GM19395 (cell line): ENCODE measurements around the gene ALDOB.

ENCODE experiments used
- ATAC-seq: cut with Tn5 transposase; IDR thresholded peaks from one replicate; pipeline ENCODE4 v1.9.1; 2021; ENCODE audit warnings: mild to moderate bottlenecking, moderate library complexity; ENCODE audit not compliant: unreplicated experiment

Gene ALDOB

DNA sequence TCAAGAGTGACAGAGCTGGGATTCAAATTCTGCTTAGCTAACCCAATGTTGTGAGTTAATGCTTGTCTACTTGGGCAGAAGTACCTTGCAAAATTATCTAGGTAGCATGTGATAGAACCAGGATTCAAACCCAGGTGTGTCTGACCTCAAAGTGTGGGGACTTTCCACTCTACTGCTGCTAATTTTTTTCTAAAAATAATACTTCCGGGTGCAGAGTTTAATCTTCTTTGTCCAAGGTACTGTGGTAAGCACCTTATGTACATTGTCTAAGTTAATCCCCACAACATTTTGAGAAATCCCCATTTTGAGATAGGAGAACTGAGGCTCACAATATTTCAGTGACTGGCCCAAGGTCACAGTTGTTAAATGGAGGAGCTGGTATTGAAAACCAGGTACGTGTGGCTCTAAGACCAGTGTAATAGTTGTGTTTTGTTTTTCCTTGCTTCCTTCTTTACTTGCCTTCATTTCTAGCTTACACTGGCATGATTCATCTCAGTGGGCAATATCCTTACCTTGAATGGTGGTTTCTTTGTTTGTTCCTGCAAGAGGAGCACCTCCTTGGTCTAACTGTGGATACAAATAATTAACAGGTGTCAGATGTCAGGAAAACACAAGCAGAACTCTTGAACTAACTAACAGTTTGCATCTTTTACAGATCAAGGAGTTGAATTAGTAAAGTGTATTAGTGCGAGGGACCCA lies 7.5 kb downstream of the ALDOB start:
- ATAC-seq: no peak

DNA sequence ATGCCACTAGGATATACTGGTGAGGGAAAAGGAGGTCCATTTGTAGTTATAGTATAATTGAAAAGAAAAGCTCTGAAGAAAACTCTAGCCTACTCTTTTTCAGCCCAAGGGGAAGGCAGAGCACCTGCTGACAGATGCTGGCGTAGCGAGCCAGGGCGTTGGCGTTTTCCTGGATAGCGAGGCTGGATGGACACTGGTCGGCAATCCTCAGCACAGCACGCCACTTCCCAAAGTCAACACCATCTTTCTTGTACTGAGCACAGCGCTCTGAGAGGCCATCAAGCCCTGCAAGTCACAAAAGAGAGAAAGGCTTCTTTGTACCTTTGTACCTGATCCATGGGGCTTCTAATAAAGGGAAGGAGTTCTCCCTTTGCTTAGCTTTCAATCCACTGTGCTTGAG lies 8.2 kb downstream of the ALDOB start:
- ATAC-seq: no peak

- ATAC-seq: no peak
Measured at GRCh38 chr9:101421653-101422065, 13.9 kb downstream of the ALDOB start.

- no peak for ATAC-seq
Measured at GRCh38 chr9:101419863-101420262, 15.7 kb downstream of the ALDOB start.

- ATAC-seq: no peak
Measured at GRCh38 chr9:101418518-101419430, 16.8 kb downstream of the ALDOB start.

- ATAC-seq: no peak
Measured at GRCh38 chr9:101417977-101418376, 17.6 kb downstream of the ALDOB start.

DNA sequence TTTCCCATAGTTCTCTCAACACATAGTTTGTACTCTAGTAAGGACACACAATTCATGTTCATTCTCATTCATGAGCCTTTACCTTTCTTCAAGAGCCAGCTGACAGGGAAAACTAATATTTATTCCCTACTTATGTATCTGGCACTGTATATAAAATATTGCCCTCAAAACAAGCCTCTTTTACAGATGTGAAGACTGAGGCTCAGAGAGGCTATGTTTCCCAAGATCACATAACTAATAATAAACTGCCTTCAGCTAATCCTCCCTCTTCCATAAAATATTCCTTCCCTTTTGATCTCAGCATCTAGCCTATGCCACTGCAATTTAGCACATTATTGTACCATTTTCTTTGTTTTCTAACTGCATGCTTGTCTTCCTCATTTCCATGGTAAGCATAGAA lies 18.2 kb downstream of the ALDOB start:
- no peak for ATAC-seq

- ATAC-seq: no peak
Measured at GRCh38 chr9:101415578-101415977, 20.0 kb downstream of the ALDOB start.

GRCh38 chr9:101414839-101415238 lies 20.7 kb downstream of the ALDOB start:
- ATAC-seq: no peak

- ATAC-seq: no peak
Measured at GRCh38 chr9:101409079-101409477, 26.5 kb downstream of the ALDOB start.

GRCh38 chr9:101408374-101409078 lies 27.0 kb downstream of the ALDOB start:
- no peak for ATAC-seq

- ATAC-seq: no peak
Measured at GRCh38 chr9:101403516-101404285, 31.9 kb downstream of the ALDOB start.

GRCh38 chr9:101400120-101400519 lies 35.5 kb downstream of the ALDOB start:
- ATAC-seq: no peak

DNA sequence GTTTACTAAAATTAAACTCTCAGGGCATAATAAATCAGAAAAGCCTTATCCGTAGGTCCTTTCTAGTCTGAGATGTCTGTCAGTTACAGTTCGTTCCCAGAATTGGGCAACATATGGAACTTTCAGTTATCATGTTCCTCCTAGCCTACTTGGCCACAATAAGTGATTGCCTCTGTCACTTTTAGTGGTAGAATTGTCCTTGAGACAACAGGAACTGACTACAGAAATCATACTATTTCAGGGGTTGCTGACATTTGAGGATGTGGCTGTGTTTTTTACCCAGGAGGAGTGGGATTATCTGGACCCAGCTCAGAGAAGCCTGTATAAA lies 36.0 kb downstream of the ALDOB start:
- no peak for ATAC-seq

- peak; percentile 14 for ATAC-seq
Measured at GRCh38 chr9:101398930-101399642, 36.5 kb downstream of the ALDOB start.

DNA sequence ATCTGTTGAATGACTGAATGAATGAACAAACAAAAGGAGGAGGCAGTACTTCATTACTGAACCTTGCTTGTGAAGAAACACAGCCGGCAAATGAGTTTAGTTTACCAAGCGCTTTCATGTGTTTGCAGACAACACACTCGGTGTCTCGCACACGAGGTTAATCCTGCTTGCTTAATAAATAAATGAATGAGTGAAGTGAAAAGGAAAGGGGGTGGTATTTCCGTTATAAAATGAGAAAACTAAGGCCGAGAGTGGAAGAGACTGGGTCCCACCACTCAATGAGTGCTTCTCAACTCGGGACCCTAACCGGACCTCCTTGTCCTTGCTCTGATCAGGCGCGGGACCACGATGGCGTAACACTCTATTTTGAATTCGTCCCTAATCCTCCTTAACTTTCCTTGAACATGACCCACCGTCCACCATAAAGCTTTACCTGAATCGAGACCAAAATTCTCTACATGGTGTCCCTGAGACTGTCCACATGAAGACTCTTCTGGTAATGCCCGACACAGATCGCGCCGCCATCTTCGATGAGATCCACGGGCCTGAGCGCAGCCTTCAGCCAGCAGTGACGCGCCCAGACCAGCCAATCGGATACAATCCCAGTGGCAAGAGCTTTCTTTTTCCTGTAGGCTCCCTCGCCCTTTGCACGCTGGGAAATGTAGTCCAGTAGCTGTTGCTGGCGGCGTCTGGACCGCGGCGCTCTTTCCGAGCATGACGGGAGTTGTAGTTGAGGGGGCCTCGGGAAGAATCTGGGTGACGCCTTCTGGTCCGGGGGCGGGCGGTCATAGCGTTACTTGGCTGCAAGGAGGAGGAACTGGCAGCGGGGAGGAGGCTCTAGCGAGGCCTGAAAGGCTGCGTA lies 37.3 kb downstream of the ALDOB start, which contains the start of the genes MRPL50 and ZNF189:
MRPL50 (minus strand) TSS at position 551 of the 862 bp plus-strand sequence; CDS start at position 525, 26 bp downstream.
ZNF189 (plus strand) TSS at position 784 of the 862 bp plus-strand sequence. CDS start 306 bp downstream, outside the sequence.
- ATAC-seq: peak; percentile 99

- ATAC-seq: no peak
Measured at GRCh38 chr9:101397746-101398067, 37.9 kb downstream of the ALDOB start.

DNA sequence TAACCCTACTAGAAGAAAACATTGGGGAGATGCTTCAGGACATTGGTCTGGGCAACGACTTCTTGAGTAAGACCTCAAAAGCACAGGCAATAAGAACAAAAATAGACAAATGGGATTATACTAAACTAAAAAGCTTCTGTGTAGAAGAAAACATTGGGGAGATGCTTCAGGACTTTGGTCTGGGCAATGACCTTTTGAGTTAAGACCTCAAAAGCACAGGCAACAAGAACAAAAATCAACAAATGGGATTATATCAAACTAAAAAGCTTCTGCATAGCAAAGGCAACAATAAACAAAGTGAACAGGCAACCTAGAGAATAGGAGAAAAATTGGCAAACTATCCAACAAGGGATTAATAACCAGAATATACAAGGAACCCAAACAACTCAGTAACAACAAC lies 40.9 kb downstream of the ALDOB start:
- ATAC-seq: no peak

GRCh38 chr9:101393135-101393534 lies 42.4 kb downstream of the ALDOB start:
- no peak for ATAC-seq
